ENCODE data around the gene GOLGA8S.
"Not testable (repeated sequence)": the region's sequence is repeated elsewhere in the genome, so short reads cannot be mapped to it uniquely, and the experiment has no call there.

DNA sequence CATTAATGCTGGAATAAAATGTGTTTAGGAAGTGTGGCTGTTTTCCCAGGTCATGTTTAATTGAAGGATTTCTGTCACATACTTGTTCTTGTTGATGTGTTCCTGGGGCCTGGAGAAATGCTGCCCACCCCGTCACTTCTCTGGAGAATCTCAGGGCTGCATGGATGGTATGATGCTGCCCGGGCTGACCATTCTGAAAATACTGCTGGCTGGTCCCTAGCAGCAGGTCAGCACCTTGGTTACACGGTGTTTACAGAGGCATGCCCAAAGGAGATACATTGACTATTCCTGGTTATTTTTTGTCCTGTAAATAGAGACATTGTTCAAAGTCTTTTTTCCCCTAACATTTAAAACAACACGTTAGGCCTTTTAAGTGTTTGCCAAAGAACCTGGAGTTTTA, 26.2 kb downstream of the GOLGA8S start:
- TF ChIP-seq, protein P1, sequence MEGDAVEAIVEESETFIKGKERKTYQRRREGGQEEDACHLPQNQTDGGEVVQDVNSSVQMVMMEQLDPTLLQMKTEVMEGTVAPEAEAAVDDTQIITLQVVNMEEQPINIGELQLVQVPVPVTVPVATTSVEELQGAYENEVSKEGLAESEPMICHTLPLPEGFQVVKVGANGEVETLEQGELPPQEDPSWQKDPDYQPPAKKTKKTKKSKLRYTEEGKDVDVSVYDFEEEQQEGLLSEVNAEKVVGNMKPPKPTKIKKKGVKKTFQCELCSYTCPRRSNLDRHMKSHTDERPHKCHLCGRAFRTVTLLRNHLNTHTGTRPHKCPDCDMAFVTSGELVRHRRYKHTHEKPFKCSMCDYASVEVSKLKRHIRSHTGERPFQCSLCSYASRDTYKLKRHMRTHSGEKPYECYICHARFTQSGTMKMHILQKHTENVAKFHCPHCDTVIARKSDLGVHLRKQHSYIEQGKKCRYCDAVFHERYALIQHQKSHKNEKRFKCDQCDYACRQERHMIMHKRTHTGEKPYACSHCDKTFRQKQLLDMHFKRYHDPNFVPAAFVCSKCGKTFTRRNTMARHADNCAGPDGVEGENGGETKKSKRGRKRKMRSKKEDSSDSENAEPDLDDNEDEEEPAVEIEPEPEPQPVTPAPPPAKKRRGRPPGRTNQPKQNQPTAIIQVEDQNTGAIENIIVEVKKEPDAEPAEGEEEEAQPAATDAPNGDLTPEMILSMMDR (conservative IDR thresholded peaks at IDR 0.05): not testable (repeated sequence)
- not testable (repeated sequence) for TF ChIP-seq EZH2 (IDR thresholded peaks at IDR 0.05; ENCODE audit: low read depth)

Data from PC-9 (cell line).